Ovary (tissue), 3 donors: Measurements from ENCODE around the gene CGNL1.

Experiments used
- EP300 ChIP-seq: sonication (generic); formaldehyde crosslinking; IDR thresholded peaks from one replicate; pipeline ENCODE4 v1.6.1; 2017; ENCODE audit warnings: antibody characterized with exemption
- POLR2A ChIP-seq: fragments of 450-650 bp; IDR thresholded peaks from one replicate; pipeline ENCODE4 v1.6.1; 2017; ENCODE audit warnings: antibody characterized with exemption, mild to moderate bottlenecking, moderate library complexity
- TF ChIP-seq, protein P1 (sequence below), 3 donors: fragments of 450-650 bp in 2 of 3; fragments of 200-600 bp in 1 of 3; IDR thresholded peaks; one replicate each; pipeline versions ENCODE4 v1.5.1 to v1.8.0; 2016 to 2022; ENCODE audit warnings: antibody characterized with exemption in 3 of 3, mild to moderate bottlenecking in 1 of 3
- donor health status: DM: no; HTN: no; CAD: no.

DNA sequence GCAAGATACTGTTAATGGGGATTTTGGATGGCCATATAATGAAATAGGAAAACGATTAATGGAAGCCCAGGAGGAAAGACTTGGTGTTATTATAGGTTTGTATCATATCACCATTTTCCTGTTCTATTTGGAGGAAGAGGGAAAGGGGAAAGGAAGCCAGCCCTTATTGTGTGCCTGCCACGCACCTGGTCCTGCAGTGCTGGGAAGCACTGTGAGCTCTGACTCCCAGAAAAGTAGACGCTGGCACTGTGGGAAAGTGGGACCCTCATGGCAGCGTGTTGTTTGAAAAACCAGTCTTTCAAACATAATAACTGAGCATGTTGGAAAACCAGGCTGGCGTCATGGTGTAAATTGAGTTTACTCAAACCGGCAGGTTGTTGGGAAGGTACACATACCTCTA is 22.0 kb downstream of the CGNL1 start:
- TF ChIP-seq, protein P1, sequence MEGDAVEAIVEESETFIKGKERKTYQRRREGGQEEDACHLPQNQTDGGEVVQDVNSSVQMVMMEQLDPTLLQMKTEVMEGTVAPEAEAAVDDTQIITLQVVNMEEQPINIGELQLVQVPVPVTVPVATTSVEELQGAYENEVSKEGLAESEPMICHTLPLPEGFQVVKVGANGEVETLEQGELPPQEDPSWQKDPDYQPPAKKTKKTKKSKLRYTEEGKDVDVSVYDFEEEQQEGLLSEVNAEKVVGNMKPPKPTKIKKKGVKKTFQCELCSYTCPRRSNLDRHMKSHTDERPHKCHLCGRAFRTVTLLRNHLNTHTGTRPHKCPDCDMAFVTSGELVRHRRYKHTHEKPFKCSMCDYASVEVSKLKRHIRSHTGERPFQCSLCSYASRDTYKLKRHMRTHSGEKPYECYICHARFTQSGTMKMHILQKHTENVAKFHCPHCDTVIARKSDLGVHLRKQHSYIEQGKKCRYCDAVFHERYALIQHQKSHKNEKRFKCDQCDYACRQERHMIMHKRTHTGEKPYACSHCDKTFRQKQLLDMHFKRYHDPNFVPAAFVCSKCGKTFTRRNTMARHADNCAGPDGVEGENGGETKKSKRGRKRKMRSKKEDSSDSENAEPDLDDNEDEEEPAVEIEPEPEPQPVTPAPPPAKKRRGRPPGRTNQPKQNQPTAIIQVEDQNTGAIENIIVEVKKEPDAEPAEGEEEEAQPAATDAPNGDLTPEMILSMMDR (IDR thresholded peaks at IDR 0.05) = no peak
- TF ChIP-seq POLR2A = no peak
- no peak for TF ChIP-seq EP300
